GM18505 (cell line): ENCODE data around the gene PI16.

Experiments used
- ATAC-seq: cut with Tn5 transposase; IDR thresholded peaks from one replicate; pipeline ENCODE4 v1.9.1; 2021; ENCODE audit not compliant: unreplicated experiment
- POLR2A ChIP-seq: IDR thresholded peaks from 4 replicates; pipeline ENCODE4 v1.6.1; 2011; ENCODE audit warnings: borderline replicate concordance; ENCODE audit not compliant: insufficient read depth, insufficient read length; ENCODE audit errors: extremely low read depth

Gene PI16

GRCh38 chr6:36997811-36998722 is 43.5 kb downstream of the PI16 start:
- no peak for ATAC-seq
- no peak for TF ChIP-seq POLR2A

GRCh38 chr6:36998723-36999038 is 44.1 kb downstream of the PI16 start:
- no peak for TF ChIP-seq POLR2A
- no peak for ATAC-seq

DNA sequence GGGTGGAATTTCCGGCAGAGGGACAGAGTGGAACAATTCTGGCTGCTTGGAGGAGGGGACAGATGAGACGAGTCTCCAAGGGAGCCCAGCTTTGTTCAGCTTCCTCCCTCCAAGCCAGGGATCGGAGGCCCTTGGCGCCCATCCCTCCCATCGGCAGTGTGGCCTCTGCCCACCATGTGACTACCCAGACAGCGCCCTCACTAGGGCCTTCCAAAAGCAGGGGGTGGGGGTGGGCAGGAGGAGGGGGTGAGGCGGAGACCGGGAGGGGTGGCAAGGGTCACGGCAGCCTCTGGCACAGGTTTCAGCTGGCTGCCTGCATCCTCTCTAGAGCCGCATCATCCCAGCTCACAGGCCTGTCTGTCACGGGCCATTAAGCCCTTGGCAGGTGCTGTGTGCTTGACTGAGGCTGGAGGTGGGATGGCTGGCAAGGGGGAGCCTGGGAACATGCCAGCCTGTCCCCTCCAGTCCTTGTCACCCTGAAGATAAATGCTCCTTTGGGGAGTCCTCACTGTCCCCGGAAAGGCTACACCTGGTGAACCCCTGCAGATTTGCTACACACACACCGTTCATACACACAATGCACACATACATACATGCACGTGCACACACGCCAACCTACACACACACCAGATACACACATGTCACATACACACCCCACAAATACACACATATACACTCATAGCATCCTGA is 44.7 kb downstream of the PI16 start:
- TF ChIP-seq POLR2A: no peak
- no peak for ATAC-seq

GRCh38 chr6:36999751-37000125 is 45.2 kb downstream of the PI16 start:
- TF ChIP-seq POLR2A: no peak
- no peak for ATAC-seq

DNA sequence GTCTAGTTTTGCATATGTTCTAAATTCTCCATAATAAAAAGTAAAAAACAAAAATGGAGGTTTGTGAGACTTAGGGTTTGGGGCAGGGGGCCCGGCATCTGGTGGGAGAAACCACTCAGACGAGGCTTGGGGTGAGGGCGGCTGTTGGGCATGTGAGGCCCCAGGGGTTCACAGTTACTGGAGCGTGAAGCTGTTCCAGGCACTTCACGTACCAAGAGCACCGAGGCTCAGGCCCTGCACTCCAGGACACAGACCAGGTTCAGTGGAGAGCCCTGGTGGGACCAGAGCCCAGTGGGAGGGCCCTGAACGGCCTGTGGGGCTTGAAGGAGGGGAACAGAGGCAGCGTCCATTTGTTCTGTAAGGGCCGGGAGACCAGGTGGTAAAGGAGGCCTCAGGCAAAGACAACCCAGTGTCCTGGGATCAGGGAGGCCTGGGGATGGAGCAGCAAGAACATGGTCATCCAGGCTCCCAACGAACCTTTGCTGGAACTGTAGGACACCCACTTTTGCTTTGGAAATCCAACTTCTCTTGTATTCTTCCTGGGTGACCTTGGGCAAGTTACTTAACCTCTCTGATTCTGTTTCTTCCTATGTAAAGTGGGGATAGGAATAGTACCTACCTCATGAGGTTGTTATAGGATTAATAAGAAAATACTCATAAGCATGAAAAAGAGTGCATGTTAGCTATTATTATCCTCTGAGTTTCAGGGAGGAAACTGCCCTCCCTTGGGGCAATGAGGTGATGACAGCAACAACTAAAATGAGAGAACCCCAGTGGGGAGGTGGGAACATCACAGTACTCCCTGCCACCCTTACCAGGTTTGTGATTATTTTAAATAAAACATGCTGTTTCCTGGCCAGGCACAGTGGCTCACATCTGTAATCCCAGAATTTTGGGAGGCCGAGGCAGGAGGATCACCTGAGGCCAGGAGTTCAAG is 49.8 kb downstream of the PI16 start:
- ATAC-seq: no peak
- no peak for TF ChIP-seq POLR2A

DNA sequence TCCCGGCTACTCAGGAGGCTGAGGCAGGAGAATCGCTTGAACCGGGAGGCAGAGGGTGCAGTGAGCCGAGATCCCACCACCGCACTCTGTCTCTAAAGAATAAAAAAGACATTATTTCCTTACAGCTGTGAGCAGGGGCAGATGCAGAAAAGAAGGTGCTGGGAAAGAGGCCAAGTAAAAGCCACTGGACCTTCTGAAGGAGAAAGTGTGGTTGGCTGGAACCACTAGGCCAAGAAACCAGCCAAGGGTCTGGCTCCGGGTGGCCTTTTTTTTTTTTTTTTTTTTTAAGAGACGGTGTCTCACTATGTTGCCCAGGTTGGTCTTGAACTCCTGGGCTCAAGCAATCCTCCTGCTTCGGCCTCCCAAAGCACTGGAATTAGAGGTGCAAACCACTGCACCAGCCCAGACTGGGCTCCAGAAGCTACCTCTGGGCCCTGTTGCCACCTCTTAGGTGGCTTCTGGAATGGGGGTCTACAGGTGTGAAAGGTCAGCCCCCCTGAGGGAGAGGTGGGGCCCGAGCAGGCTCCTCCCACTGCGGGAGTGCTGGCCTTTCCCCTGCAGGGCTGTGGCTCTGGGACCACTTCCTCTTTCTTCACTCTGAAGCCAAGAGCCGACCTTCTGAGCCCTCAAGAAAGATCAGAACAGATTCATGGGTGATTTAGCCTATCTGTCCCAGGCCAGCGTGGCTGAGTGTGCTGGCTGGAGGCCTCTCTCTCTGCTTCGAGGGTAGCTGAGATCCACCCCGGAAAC is 50.7 kb downstream of the PI16 start, which contains the start of gene FGD2:
TSS of gene FGD2 (plus strand) at position 595 of the 750 bp plus-strand sequence. CDS start 163 bp downstream, outside the sequence.
- ATAC-seq: peak; percentile 66
- peak; percentile 81 for TF ChIP-seq POLR2A

- peak; percentile 16 for ATAC-seq
- no peak for TF ChIP-seq POLR2A
Measured at GRCh38 chr6:37005827-37006567, 51.5 kb downstream of the PI16 start.

GRCh38 chr6:37006793-37007339 is 52.3 kb downstream of the PI16 start:
- TF ChIP-seq POLR2A: no peak
- no peak for ATAC-seq

DNA sequence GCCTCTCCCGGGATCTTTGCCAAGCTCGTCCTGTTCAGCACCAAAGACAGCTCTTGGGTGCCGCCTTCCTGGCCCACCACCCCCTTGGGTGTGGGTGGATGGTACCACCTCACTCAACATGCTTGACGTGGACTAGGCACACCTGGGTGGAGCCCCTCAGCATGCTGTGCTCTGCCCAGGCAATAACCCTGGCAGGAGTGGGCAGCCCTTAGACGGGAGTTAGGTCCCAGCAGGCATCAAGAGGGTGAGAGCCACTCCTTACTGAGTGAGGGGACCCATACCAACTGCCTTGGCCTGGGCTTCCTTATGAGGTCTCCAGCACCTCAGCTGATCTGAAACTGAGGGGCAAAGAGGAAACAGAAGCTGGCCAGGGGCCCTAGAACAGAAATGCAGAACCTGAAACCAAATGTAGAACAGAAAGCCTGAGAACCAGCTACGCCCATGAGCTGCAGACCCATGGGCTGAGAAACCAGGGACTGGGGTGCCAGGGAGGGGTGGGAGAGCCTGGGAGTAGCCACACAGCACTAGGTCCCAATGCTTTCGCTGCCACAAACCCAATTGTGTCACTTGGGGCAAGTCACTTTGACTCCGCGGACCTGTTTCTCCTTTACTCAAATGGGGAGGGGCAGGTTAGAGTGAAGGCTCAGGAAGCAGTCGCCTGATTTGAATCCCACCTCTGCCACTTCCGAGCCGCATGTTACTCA is 53.0 kb downstream of the PI16 start:
- TF ChIP-seq POLR2A: peak; percentile 60
- no peak for ATAC-seq

DNA sequence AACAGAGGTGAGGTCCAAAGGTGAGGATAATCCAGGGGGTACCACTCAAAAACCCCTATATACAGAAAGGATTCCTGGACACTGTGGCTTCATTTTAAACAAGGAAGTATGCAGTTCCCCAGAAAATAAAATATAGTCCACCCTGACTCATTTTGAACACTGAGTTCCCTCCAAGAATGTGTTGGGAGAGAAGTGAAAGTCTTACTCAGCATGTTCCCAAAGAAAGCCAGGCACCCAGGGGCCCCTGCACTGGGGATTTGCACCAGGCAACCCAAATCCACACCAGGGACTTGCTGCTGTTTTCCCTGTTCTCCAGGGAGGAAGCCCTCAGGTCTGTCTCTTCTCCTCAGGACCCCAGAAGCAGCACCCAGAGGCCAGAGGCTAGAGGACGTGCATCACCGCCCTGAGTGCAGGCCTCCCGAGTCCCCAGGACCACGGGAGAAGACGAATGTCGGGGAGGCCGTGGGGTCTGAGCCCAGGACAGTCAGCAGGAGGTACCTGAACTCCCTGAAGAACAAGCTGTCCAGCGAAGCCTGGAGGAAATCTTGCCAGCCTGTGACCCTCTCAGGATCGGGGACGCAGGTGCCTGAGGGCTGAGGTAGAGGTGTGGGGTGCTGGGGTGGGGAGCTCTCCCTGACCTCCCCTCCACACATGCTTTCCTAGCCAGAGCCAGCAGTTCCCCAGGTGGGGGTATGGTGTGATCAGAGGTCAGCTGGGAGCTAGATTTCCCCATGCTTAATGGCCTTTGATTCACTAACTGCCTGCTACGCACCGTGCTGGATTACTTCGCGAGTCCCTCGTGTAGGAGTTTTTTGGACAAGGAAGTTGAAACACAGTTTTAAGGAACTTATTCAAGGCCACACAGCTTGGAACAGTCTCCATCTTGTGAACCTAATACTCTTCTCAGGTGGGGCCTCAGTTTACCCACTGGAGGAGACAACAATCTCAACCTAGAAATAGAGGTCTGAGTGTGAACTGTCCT is 54.2 kb downstream of the PI16 start:
- no peak for ATAC-seq
- no peak for TF ChIP-seq POLR2A
